SU-DHL-6 (cell line): ENCODE results near the gene HSD17B4.

Source experiments
- EZH2phosphoT487 ChIP-seq: fragments of 200-600 bp; sonication (generic), shearing (Covaris generic); conservative IDR thresholded peaks from 2 replicates; pipeline ENCODE4 v1.6.1; 2018; ENCODE audit warnings: mild to moderate bottlenecking, antibody characterized with exemption, low read length, moderate library complexity, mixed read lengths
- TF ChIP-seq, protein P1 (sequence below): fragments of 200-600 bp; sonication (generic); IDR thresholded peaks from one replicate; pipeline ENCODE4 v1.5.1; 2017; ENCODE audit warnings: antibody characterized with exemption, mild to moderate bottlenecking, low read length, moderate library complexity; ENCODE audit not compliant: insufficient read depth, poor library complexity, severe bottlenecking

- TF ChIP-seq, protein P1, sequence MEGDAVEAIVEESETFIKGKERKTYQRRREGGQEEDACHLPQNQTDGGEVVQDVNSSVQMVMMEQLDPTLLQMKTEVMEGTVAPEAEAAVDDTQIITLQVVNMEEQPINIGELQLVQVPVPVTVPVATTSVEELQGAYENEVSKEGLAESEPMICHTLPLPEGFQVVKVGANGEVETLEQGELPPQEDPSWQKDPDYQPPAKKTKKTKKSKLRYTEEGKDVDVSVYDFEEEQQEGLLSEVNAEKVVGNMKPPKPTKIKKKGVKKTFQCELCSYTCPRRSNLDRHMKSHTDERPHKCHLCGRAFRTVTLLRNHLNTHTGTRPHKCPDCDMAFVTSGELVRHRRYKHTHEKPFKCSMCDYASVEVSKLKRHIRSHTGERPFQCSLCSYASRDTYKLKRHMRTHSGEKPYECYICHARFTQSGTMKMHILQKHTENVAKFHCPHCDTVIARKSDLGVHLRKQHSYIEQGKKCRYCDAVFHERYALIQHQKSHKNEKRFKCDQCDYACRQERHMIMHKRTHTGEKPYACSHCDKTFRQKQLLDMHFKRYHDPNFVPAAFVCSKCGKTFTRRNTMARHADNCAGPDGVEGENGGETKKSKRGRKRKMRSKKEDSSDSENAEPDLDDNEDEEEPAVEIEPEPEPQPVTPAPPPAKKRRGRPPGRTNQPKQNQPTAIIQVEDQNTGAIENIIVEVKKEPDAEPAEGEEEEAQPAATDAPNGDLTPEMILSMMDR = no peak
- TF ChIP-seq EZH2phosphoT487 = no peak
These were observed 32.1 kb upstream of the HSD17B4 start for GRCh38 chr5:119420169-119420568.
